Liver (tissue), 3 donors: ENCODE results near the gene DOK6.

Source experiments
- GABPA ChIP-seq, 2 donors: IDR thresholded peaks in 1 of 2; conservative IDR thresholded peaks in 1 of 2; 2 replicates each; pipeline ENCODE4 v1.6.1; 2016; ENCODE audit warnings: antibody characterized with exemption in 2 of 2, mild to moderate bottlenecking in 1 of 2, moderate library complexity in 1 of 2
- HNF4A ChIP-seq, 2 donors: conservative IDR thresholded peaks; 2 replicates each; pipeline ENCODE4 v1.6.1; 2016; ENCODE audit warnings: antibody characterized with exemption in 2 of 2, mild to moderate bottlenecking in 2 of 2
- HNF4G ChIP-seq: IDR thresholded peaks from 2 replicates; pipeline ENCODE4 v1.6.1; 2016; ENCODE audit warnings: antibody characterized with exemption
- JUND ChIP-seq, 2 donors: IDR thresholded peaks; 2 replicates each; pipeline ENCODE4 v1.6.1; 2016; ENCODE audit warnings: antibody characterized with exemption in 2 of 2
- RAD21 ChIP-seq, 2 donors: IDR thresholded peaks; 2 replicates each; pipeline ENCODE4 v1.6.1; 2016; ENCODE audit warnings: antibody characterized with exemption in 2 of 2, mild to moderate bottlenecking in 2 of 2
- SP1 ChIP-seq: IDR thresholded peaks from 2 replicates; pipeline ENCODE4 v1.6.1; 2018; ENCODE audit warnings: antibody characterized with exemption, mild to moderate bottlenecking
- TAF1 ChIP-seq: conservative IDR thresholded peaks from 2 replicates; pipeline ENCODE4 v1.6.1; 2016; ENCODE audit warnings: antibody characterized with exemption, mild to moderate bottlenecking
- YY1 ChIP-seq: IDR thresholded peaks from 2 replicates; pipeline ENCODE4 v1.6.1; 2016; ENCODE audit warnings: antibody characterized with exemption, mild to moderate bottlenecking
- TF ChIP-seq, protein P1 (sequence below): IDR thresholded peaks from 2 replicates; pipeline ENCODE4 v1.6.1; 2016; ENCODE audit warnings: antibody characterized with exemption, mild to moderate bottlenecking
- TF ChIP-seq, protein P2 (sequence below): fragments of 150-350 bp; IDR thresholded peaks from 2 replicates; pipeline ENCODE4 v1.5.1; 2017; ENCODE audit warnings: improper control_type of control experiment, low read depth, low read length; ENCODE audit not compliant: missing input control
- TF ChIP-seq, protein P3 (sequence below): IDR thresholded peaks from 2 replicates; pipeline ENCODE4 v1.6.1; 2016; ENCODE audit warnings: antibody characterized with exemption
- TF ChIP-seq, protein P4 (sequence below): IDR thresholded peaks from 2 replicates; pipeline ENCODE4 v1.6.1; 2016; ENCODE audit warnings: antibody characterized with exemption
- donor health status: healthy.
- donor health status: healthy.

DNA sequence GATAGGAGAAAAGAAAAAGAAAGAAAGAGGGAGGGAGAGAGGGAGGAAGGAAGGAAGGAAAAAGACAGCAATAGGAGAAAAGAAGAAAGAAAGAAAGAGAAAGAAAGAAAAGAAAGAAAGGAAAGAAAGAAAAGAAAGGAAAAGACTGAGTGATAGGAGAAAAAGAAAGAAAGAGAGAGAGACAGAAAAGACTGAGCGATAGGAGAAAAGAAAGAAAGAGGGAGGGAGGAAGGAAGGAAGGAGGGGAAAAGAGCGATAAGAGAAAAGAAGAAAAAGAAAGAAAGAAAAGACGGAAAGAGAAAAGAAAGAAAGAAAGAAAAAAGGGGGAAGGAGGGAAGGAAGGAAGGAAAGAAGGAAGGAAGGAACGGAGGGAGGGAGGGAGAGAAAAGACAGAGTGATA lies 216.7 kb downstream of the DOK6 start:
- TF ChIP-seq, protein P1, sequence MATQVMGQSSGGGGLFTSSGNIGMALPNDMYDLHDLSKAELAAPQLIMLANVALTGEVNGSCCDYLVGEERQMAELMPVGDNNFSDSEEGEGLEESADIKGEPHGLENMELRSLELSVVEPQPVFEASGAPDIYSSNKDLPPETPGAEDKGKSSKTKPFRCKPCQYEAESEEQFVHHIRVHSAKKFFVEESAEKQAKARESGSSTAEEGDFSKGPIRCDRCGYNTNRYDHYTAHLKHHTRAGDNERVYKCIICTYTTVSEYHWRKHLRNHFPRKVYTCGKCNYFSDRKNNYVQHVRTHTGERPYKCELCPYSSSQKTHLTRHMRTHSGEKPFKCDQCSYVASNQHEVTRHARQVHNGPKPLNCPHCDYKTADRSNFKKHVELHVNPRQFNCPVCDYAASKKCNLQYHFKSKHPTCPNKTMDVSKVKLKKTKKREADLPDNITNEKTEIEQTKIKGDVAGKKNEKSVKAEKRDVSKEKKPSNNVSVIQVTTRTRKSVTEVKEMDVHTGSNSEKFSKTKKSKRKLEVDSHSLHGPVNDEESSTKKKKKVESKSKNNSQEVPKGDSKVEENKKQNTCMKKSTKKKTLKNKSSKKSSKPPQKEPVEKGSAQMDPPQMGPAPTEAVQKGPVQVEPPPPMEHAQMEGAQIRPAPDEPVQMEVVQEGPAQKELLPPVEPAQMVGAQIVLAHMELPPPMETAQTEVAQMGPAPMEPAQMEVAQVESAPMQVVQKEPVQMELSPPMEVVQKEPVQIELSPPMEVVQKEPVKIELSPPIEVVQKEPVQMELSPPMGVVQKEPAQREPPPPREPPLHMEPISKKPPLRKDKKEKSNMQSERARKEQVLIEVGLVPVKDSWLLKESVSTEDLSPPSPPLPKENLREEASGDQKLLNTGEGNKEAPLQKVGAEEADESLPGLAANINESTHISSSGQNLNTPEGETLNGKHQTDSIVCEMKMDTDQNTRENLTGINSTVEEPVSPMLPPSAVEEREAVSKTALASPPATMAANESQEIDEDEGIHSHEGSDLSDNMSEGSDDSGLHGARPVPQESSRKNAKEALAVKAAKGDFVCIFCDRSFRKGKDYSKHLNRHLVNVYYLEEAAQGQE: no peak
- TF ChIP-seq GABPA (IDR thresholded peaks at IDR 0.05 in 1 of 2, conservative IDR thresholded peaks at IDR 0.05 in 1 of 2) (no peak), HNF4A (conservative IDR thresholded peaks at IDR 0.05) (no peak), YY1 (no peak), JUND (IDR thresholded peaks at IDR 0.05) (no peak), SP1 (no peak), TAF1 (no peak), RAD21 (IDR thresholded peaks at IDR 0.05) (no peak), HNF4G (no peak)
- TF ChIP-seq, protein P2, sequence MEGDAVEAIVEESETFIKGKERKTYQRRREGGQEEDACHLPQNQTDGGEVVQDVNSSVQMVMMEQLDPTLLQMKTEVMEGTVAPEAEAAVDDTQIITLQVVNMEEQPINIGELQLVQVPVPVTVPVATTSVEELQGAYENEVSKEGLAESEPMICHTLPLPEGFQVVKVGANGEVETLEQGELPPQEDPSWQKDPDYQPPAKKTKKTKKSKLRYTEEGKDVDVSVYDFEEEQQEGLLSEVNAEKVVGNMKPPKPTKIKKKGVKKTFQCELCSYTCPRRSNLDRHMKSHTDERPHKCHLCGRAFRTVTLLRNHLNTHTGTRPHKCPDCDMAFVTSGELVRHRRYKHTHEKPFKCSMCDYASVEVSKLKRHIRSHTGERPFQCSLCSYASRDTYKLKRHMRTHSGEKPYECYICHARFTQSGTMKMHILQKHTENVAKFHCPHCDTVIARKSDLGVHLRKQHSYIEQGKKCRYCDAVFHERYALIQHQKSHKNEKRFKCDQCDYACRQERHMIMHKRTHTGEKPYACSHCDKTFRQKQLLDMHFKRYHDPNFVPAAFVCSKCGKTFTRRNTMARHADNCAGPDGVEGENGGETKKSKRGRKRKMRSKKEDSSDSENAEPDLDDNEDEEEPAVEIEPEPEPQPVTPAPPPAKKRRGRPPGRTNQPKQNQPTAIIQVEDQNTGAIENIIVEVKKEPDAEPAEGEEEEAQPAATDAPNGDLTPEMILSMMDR: no peak
- TF ChIP-seq, protein P3, sequence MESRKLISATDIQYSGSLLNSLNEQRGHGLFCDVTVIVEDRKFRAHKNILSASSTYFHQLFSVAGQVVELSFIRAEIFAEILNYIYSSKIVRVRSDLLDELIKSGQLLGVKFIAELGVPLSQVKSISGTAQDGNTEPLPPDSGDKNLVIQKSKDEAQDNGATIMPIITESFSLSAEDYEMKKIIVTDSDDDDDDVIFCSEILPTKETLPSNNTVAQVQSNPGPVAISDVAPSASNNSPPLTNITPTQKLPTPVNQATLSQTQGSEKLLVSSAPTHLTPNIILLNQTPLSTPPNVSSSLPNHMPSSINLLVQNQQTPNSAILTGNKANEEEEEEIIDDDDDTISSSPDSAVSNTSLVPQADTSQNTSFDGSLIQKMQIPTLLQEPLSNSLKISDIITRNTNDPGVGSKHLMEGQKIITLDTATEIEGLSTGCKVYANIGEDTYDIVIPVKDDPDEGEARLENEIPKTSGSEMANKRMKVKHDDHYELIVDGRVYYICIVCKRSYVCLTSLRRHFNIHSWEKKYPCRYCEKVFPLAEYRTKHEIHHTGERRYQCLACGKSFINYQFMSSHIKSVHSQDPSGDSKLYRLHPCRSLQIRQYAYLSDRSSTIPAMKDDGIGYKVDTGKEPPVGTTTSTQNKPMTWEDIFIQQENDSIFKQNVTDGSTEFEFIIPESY: no peak
- TF ChIP-seq, protein P4, sequence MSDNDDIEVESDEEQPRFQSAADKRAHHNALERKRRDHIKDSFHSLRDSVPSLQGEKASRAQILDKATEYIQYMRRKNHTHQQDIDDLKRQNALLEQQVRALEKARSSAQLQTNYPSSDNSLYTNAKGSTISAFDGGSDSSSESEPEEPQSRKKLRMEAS: no peak
